Activated CD8-positive, alpha-beta T cell treated with anti-CD3 and anti-CD28 coated beads for 36 hours (primary cell): ENCODE results near the gene CISH. TPM values are rescaled to one million over a fixed set of nuclear protein-coding genes. Genes with fewer than 3 reads are reported as not detected.

Experiments used
- ATAC-seq: fragments of 200-7000 bp; cut with Tn5 transposase; one replicate; pipeline ENCODE4 v1.10.0; 2021; ENCODE audit warnings: mild to moderate bottlenecking, moderate library complexity
- CTCF ChIA-PET: fragments of 350-600 bp; sonication (Branson Sonifier 250); formaldehyde crosslinking; loops from one replicate; lab custom pipeline; 2021; ENCODE audit warnings: antibody characterized with exemption; lab: Charles Lee
- POLR2A ChIA-PET: fragments of 350-600 bp; sonication (Branson Sonifier 250); formaldehyde crosslinking; loops from one replicate; lab custom pipeline; 2021; ENCODE audit warnings: antibody characterized with exemption; lab: Charles Lee
- DNase-seq: peaks from one replicate; pipeline ENCODE4 v3.0.0-alpha.2; 2020
- H3K27ac Mint-ChIP-seq: one replicate; pipeline ENCODE4 v1.8.0; 2021; ENCODE audit warnings: mild to moderate bottlenecking, mixed read lengths
- H3K27me3 Mint-ChIP-seq: one replicate; pipeline ENCODE4 v1.8.0; 2021; ENCODE audit warnings: mixed read lengths
- H3K36me3 Mint-ChIP-seq: one replicate; pipeline ENCODE4 v1.8.0; 2021; ENCODE audit warnings: low read depth, mixed read lengths
- H3K4me1 Mint-ChIP-seq: one replicate; pipeline ENCODE4 v1.8.0; 2021; ENCODE audit warnings: low read depth, mixed read lengths
- H3K4me3 Mint-ChIP-seq: one replicate; pipeline ENCODE4 v1.8.0; 2021; ENCODE audit warnings: mild to moderate bottlenecking, moderate library complexity, mixed read lengths
- H3K9me3 Mint-ChIP-seq: one replicate; pipeline ENCODE4 v1.8.0; 2021; ENCODE audit warnings: mixed read lengths
- CTCF ChIP-seq: fragments of 200-600 bp; IDR thresholded peaks from one replicate; pipeline ENCODE4 v1.8.0; 2022; ENCODE audit warnings: antibody characterized with exemption, mild to moderate bottlenecking
- intact Hi-C: fragments of 100-400 bp; cut with micrococcal nuclease; formaldehyde crosslinking; loops from one replicate; pipeline ENCODE4 v1.10.0; 2022
- total RNA-seq, 2 experiments: library from RNA; stranded (reverse); gene quantifications; one replicate each; pipeline ENCODE4 v1.2.3, GENCODE V29; 2021

The CISH gene
- total RNA-seq, 2 experiments from 2014 or later = 307 to 308 TPM

GRCh38 chr3:50608278-50608677, 3.3 kb downstream of the CISH start:
- Mint-ChIP-seq H3K9me3 (no peaks in the 10 kb centered on the region), H3K4me1 (peaks cover 27% of the 10 kb centered on the region), H3K4me3 (peak overlapping the region; percentile 94), H3K27me3 (no peaks in the 10 kb centered on the region), H3K36me3 (peaks cover 98% of the 10 kb centered on the region), H3K27ac (peak overlapping the region; percentile 100)
- CTCF ChIA-PET = interaction anchor here (1.4 to 25.1 kb wide), 3 partner anchors 10 to 35 kb away, joined by 4 to 769 read pairs (median 217); partner anchors contain the start of genes C3orf18 and HEMK1
- POLR2A ChIA-PET = interaction anchor here (0.7 to 25.8 kb wide), 11 partner anchors 0 to 784 kb away, joined by 3 to 2276 read pairs (median 7); partner anchors contain the start of genes C3orf18, CISH, CYB561D2 and HEMK1
- DNase-seq (no peak), ATAC-seq (no peak)
- TF ChIP-seq CTCF = no peak
- intact Hi-C loops = no loop called here

- ChIA-PET POLR2A (interaction anchor here (0.7 to 25.8 kb wide), 11 partner anchors 1 to 785 kb away, joined by 3 to 2276 read pairs (median 4); partner anchors contain the start of genes C3orf18, CISH, CYB561D2 and HEMK1), CTCF (interaction anchor here (1.4 to 25.1 kb wide), 3 partner anchors 11 to 35 kb away, joined by 4 to 769 read pairs (median 217); partner anchors contain the start of genes C3orf18 and HEMK1)
- TF ChIP-seq CTCF = no peak
- ATAC-seq = no peak
- Mint-ChIP-seq H3K4me3 (peak overlapping the region; percentile 94), H3K36me3 (peaks cover 98% of the 10 kb centered on the region), H3K27ac (peak overlapping the region; percentile 100), H3K4me1 (peaks cover 34% of the 10 kb centered on the region), H3K9me3 (no peaks in the 10 kb centered on the region), H3K27me3 (no peaks in the 10 kb centered on the region)
- intact Hi-C loops = no loop called here
- DNase-seq = peak; percentile 71
Measured at GRCh38 chr3:50607271-50608091, 4.1 kb downstream of the CISH start.

- no peak for TF ChIP-seq CTCF
- Mint-ChIP-seq H3K36me3 (peaks cover 92% of the 10 kb centered on the region), H3K27me3 (no peaks in the 10 kb centered on the region), H3K4me3 (peak overlapping the region; percentile 94), H3K4me1 (peaks cover 43% of the 10 kb centered on the region), H3K27ac (peak overlapping the region; percentile 100), H3K9me3 (no peaks in the 10 kb centered on the region)
- ATAC-seq (no peak), DNase-seq (peak; percentile 59)
- ChIA-PET CTCF (interaction anchor here (13.2 to 25.1 kb wide), 2 partner anchors 17 to 34 kb away, joined by 217 to 769 read pairs; partner anchors contain the start of genes C3orf18 and HEMK1), POLR2A (interaction anchor here (1.2 to 25.8 kb wide), 5 partner anchors 2 to 270 kb away, joined by 3 to 2276 read pairs (median 1836); partner anchors contain the start of genes C3orf18, CISH, HEMK1 and MAPKAPK3)
- intact Hi-C loops = no loop called here
Measured at GRCh38 chr3:50606596-50606995, 5.0 kb downstream of the CISH start.

GRCh38 chr3:50605901-50606326, 5.7 kb downstream of the CISH start:
- H3K9me3 Mint-ChIP-seq = no peaks in the 10 kb centered on the region
- intact Hi-C loops = no loop called here
- H3K27me3 Mint-ChIP-seq = no peaks in the 10 kb centered on the region
- H3K4me3 Mint-ChIP-seq = peak overlapping the region; percentile 94
- H3K36me3 Mint-ChIP-seq = peaks cover 85% of the 10 kb centered on the region
- H3K4me1 Mint-ChIP-seq = peaks cover 47% of the 10 kb centered on the region
- ChIA-PET POLR2A (interaction anchor here (0.7 to 25.8 kb wide), 6 partner anchors 3 to 783 kb away, joined by 3 to 2276 read pairs (median 920); partner anchors contain the start of genes C3orf18, CISH, HEMK1 and MAPKAPK3), CTCF (interaction anchor here (2.6 to 25.1 kb wide), 3 partner anchors 10 to 33 kb away, joined by 9 to 769 read pairs (median 217); partner anchors contain the start of genes C3orf18 and HEMK1)
- no peak for ATAC-seq
- peak overlapping the region; percentile 100 for H3K27ac Mint-ChIP-seq
- no peak for TF ChIP-seq CTCF
- DNase-seq = peak; percentile 50
